AG10803 (cell line): ENCODE results near the gene OSR1.

Experiments used
- DNase-seq: peaks from one replicate; pipeline ENCODE4 v3.0.0; 2010; ENCODE audit warnings: low read depth
- H3K4me3 ChIP-seq: 2 replicates; pipeline ENCODE4 v1.5.1; 2011; ENCODE audit warnings: mild to moderate bottlenecking, low read length, control low read depth
- TF ChIP-seq, protein P1 (sequence below): conservative IDR thresholded peaks from 2 replicates; pipeline ENCODE4 v1.5.1; 2011; ENCODE audit warnings: mild to moderate bottlenecking, low read length, control low read depth, inconsistent platforms

OSR1 gene

DNA sequence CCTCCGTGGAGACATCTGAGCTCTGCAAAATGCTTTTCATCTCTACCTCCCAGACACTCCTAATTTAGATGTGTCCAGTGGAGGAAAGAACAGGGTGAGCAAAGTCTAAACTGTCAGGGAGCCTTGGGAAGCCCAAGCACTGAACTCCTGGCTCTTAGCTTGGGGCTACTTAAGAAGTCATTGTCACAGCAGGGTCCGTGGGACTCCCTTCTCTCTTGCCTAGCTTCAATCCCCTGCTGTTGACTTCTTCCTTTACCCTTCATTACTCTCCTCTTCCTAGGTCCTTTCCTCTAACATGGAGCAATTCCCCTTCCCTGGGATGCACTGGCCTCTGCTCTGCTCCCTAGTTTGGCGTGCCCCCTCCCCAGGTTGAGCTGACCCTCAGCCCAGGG is 3.4 kb downstream of the OSR1 start:
- no peak for DNase-seq
- TF ChIP-seq, protein P1, sequence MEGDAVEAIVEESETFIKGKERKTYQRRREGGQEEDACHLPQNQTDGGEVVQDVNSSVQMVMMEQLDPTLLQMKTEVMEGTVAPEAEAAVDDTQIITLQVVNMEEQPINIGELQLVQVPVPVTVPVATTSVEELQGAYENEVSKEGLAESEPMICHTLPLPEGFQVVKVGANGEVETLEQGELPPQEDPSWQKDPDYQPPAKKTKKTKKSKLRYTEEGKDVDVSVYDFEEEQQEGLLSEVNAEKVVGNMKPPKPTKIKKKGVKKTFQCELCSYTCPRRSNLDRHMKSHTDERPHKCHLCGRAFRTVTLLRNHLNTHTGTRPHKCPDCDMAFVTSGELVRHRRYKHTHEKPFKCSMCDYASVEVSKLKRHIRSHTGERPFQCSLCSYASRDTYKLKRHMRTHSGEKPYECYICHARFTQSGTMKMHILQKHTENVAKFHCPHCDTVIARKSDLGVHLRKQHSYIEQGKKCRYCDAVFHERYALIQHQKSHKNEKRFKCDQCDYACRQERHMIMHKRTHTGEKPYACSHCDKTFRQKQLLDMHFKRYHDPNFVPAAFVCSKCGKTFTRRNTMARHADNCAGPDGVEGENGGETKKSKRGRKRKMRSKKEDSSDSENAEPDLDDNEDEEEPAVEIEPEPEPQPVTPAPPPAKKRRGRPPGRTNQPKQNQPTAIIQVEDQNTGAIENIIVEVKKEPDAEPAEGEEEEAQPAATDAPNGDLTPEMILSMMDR: no peak
- H3K4me3 ChIP-seq: peak overlapping the region; percentile 92

- H3K4me3 ChIP-seq: no peak overlapping the region
- DNase-seq: no peak
- TF ChIP-seq, protein P1: no peak
These were observed 4.7 kb downstream of the OSR1 start for GRCh38 chr2:19353721-19354050.

DNA sequence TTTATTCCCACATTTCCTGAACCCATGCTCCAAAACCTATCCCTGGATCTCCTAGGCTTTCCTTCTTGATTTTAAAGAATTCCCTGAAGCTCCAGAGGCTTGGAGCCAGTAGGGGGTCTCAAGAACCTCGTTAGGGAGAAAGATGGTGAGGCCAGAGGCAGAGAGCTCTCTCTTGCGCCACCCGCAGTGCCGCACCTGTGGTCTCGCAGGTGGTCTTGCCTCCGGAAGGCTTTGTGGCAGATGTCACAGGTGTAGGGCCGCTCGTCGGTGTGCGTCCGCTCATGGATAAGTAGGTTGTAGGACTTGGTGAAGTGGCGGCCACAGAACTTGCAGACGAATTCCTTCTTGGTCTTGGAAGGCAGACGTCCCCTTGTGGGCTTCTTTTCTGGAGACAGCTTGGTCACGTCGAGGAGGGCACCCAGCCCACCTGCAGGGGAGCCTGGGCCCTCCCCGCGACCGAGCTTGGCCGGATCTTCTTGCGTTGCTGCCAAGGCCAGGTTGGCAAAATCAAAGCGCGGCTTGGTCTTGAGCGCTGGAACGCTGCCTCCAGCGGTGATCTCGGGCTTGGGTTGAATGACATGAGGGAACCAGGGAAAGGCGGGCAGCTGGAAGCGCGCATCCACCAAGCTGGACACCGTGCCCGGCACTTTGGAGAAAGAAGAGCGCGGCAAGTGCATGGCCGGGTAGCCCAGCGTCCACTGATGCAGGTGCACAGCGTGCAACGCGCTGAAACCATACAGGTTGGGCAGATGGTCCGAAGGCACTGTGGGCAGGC is 5.3 kb downstream of the OSR1 start:
- TF ChIP-seq, protein P1: no peak
- H3K4me3 ChIP-seq: no peak overlapping the region
- DNase-seq: no peak

- DNase-seq: no peak
- no peak overlapping the region for H3K4me3 ChIP-seq
- TF ChIP-seq, protein P1: no peak
These were observed 6.3 kb downstream of the OSR1 start for GRCh38 chr2:19351899-19352697.

DNA sequence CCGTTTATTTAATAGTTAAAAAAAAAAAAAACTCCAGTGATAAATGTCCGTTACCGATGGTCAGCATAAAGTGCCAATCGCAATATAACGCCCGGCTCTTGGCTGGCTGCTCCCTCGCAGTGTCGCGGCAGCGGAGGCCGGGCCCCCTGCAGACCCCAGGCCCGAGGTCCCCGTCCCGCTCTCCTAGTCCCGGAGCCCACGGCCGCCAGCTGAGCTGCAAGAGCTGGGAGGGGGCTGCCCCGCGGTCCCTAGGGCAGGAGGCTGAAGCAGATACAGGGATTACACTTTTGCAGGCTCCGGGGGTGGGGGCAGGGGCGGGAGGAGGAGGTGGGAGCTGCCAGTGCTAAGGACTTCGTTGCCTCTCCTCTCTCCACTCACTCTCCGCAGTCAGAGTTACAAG is 6.9 kb downstream of the OSR1 start:
- DNase-seq: no peak
- TF ChIP-seq, protein P1: no peak
- H3K4me3 ChIP-seq: no peak overlapping the region

GRCh38 chr2:19350678-19351401 is 7.6 kb downstream of the OSR1 start:
- DNase-seq: no peak
- H3K4me3 ChIP-seq: no peak overlapping the region

More at GRCh38 chr2:19350678-19351401, 7.6 kb downstream of the OSR1 start:
- TF ChIP-seq, protein P1: no peak
